Uterus (tissue), 4 donors: Measurements from ENCODE around the gene DIAPH3. TPM values are rescaled to one million over a fixed set of nuclear protein-coding genes. Genes with fewer than 3 reads are reported as not detected.

ENCODE experiments used
- DNase-seq, 2 donors: peaks; one replicate each; pipeline ENCODE4 v3.0.0-alpha.2; 2019 to 2020
- H3K27ac ChIP-seq, 2 donors: fragments of 200-600 bp; sonication (generic); 1 replicate in 1 of 2; 2 replicates in 1 of 2; pipeline ENCODE4 v1.5.1; 2016 to 2018
- H3K27me3 ChIP-seq, 2 donors: fragments of 200-600 bp; sonication (generic); one replicate each; pipeline ENCODE4 v1.5.1; 2018 to 2019; ENCODE audit warnings: control low read depth in 1 of 2
- H3K36me3 ChIP-seq, 2 donors: fragments of 200-600 bp; sonication (generic); one replicate each; pipeline ENCODE4 v1.5.1; 2019; ENCODE audit warnings: control low read depth in 1 of 2
- H3K4me1 ChIP-seq, 2 donors: fragments of 200-600 bp; sonication (generic); one replicate each; pipeline ENCODE4 v1.5.1; 2018 to 2019; ENCODE audit warnings: control low read depth in 1 of 2
- H3K4me3 ChIP-seq, 2 donors: fragments of 200-600 bp; sonication (generic); 1 replicate in 1 of 2; 2 replicates in 1 of 2; pipeline ENCODE4 v1.5.1; 2018 to 2019; ENCODE audit warnings: mild to moderate bottlenecking in 1 of 2
- H3K9me3 ChIP-seq, 2 donors: fragments of 200-600 bp; sonication (generic); one replicate each; pipeline ENCODE4 v1.5.1; 2019; ENCODE audit warnings: control low read depth in 1 of 2
- POLR2A ChIP-seq, 2 donors: fragments of 450-650 bp; IDR thresholded peaks; one replicate each; pipeline ENCODE4 v1.6.1; 2016; ENCODE audit warnings: antibody characterized with exemption in 2 of 2, mild to moderate bottlenecking in 1 of 2, moderate library complexity in 1 of 2
- intact Hi-C: fragments of 100-400 bp; cut with DNase I; formaldehyde crosslinking; loops from one replicate; pipeline ENCODE4 v1.15.1; 2023; ENCODE audit warnings: low total_unique reads
- total RNA-seq, 4 donors: library from RNA; depleted of rRNA in 3 of 4; stranded (reverse); fragments of >200 nt in 3 of 4; gene quantifications; one replicate each; pipeline versions ENCODE4 v1.1.0 to v1.2.4, GENCODE V29; 2014 to 2023
- TF ChIP-seq, protein P1 (sequence below), 4 experiments: fragments of 200-600 bp in 2 of 4; fragments of 450-650 bp in 2 of 4; sonication (generic) in 2 of 4; IDR thresholded peaks; one replicate each; pipeline ENCODE4 v1.5.1; 2016 to 2019; ENCODE audit warnings: antibody characterized with exemption in 4 of 4, mild to moderate bottlenecking in 2 of 4, moderate library complexity in 1 of 4
- donor health status: DM: yes; HTN: yes; CAD: no.

Gene DIAPH3
- total RNA-seq, 4 donors from 2014 or later: 11.4 TPM; not detected in 3

DNA sequence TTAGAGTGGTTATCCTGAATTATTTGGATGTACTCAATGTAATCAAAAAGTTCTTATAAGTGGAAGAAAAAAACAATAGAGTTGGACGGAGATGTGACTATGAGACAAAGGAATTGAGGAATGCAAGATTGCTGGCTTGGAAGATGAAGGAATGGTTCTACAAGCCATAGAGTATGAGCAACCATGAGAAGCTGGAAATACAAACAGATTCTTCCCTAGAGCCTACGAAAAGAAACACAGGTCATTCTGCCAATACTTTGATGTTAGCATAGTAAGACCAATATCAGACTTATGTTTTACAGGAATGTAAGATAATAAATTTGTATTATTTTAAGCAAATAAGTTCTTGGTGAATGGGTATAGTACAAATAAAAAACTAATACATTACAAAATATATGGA is 249.2 kb downstream of the DIAPH3 start:
- intact Hi-C loops: no loop called here
- H3K36me3 ChIP-seq: no peaks in the 10 kb centered on the region
- H3K27me3 ChIP-seq: no peaks in the 10 kb centered on the region
- no peaks in the 10 kb centered on the region for H3K4me1 ChIP-seq
- DNase-seq: no peak
- H3K4me3 ChIP-seq: no peak overlapping the region
- no peak for TF ChIP-seq POLR2A (IDR thresholded peaks at IDR 0.05)
- TF ChIP-seq, protein P1, sequence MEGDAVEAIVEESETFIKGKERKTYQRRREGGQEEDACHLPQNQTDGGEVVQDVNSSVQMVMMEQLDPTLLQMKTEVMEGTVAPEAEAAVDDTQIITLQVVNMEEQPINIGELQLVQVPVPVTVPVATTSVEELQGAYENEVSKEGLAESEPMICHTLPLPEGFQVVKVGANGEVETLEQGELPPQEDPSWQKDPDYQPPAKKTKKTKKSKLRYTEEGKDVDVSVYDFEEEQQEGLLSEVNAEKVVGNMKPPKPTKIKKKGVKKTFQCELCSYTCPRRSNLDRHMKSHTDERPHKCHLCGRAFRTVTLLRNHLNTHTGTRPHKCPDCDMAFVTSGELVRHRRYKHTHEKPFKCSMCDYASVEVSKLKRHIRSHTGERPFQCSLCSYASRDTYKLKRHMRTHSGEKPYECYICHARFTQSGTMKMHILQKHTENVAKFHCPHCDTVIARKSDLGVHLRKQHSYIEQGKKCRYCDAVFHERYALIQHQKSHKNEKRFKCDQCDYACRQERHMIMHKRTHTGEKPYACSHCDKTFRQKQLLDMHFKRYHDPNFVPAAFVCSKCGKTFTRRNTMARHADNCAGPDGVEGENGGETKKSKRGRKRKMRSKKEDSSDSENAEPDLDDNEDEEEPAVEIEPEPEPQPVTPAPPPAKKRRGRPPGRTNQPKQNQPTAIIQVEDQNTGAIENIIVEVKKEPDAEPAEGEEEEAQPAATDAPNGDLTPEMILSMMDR (IDR thresholded peaks at IDR 0.05): no peak
- no peak overlapping the region for H3K27ac ChIP-seq
- H3K9me3 ChIP-seq: no peaks in the 10 kb centered on the region

DNA sequence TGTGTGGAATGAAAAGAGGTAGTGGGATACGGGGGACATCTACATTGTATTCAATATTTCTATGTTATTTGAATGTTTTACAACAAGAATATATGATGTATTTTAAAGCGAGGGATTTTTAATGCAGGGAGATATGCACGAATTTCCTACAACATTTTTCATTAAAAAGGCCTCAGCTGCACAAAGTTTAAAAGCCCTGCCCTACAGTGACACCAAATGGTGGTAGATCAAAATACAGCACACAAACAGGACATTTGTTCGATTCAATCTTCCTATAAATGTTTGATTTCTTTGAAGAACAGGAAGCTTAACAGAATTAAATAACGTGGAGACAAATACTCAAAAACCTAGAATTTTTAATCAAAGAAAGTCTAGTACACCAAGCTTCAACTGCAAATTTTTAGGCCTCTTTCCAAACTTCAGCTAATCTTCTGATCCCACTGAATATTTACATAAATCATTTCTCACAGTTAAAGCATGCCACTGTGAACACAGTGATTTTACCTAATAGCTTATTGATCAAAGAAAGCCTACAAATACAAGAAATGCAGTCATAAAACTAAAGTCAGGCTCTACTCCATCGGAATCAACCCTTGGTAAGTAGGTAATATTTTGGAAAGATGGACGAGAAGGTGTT is 257.2 kb downstream of the DIAPH3 start:
- no peaks in the 10 kb centered on the region for H3K4me1 ChIP-seq
- intact Hi-C loops: no loop called here
- TF ChIP-seq, protein P1 (IDR thresholded peaks at IDR 0.05): peak in 3 of 4 experiments; percentile 15 to 36 (median 23)
- no peak for TF ChIP-seq POLR2A (IDR thresholded peaks at IDR 0.05)
- no peaks in the 10 kb centered on the region for H3K27me3 ChIP-seq
- H3K4me3 ChIP-seq: no peak overlapping the region
- no peaks in the 10 kb centered on the region for H3K9me3 ChIP-seq
- DNase-seq: no peak
- H3K27ac ChIP-seq: no peak overlapping the region
- no peaks in the 10 kb centered on the region for H3K36me3 ChIP-seq

DNA sequence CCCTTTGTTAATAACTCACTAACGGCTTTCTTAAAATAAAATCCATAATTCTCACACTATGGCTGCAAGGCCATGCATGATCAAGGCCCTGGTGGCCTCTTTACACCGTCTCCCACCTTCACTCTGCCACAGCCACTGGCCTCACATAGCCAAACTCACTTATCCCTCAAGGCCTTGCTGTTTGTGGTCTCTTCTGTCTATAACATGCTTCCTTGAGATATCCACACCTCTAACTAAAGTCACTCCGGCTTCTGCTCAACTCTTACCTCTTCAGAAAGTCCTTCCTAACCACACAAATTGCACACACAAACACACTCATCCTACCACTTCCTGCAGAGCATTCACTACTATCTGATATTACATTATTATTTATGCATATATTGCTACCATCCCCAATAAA is 262.5 kb downstream of the DIAPH3 start:
- H3K9me3 ChIP-seq: no peaks in the 10 kb centered on the region
- no peak overlapping the region for H3K27ac ChIP-seq
- no peak for DNase-seq
- H3K4me1 ChIP-seq: no peaks in the 10 kb centered on the region
- no peak overlapping the region for H3K4me3 ChIP-seq
- intact Hi-C loops: no loop called here
- no peak for TF ChIP-seq POLR2A (IDR thresholded peaks at IDR 0.05)
- TF ChIP-seq, protein P1 (IDR thresholded peaks at IDR 0.05): no peak
- H3K36me3 ChIP-seq: no peaks in the 10 kb centered on the region
- no peaks in the 10 kb centered on the region for H3K27me3 ChIP-seq

DNA sequence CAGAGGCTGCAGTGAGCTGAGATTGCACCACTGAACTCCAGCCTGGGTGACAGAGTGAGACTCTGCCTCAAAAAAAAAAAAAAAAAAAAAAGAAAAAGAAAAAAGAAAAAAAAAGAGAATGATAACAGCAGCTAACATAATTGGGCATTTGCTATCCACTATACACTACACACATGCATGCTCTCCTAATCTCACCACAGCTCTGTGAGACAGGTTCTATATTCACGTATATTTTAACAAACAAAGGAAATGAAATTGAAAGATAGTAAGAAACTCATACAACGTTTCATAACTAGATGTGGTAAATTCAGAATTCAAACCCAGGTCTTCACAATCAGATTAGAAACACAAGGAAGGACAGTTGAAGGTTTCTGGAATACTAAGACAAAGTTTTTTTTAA is 265.7 kb downstream of the DIAPH3 start:
- intact Hi-C loops: no loop called here
- no peaks in the 10 kb centered on the region for H3K4me1 ChIP-seq
- no peaks in the 10 kb centered on the region for H3K9me3 ChIP-seq
- no peak overlapping the region for H3K4me3 ChIP-seq
- H3K27me3 ChIP-seq: no peaks in the 10 kb centered on the region
- no peak overlapping the region for H3K27ac ChIP-seq
- TF ChIP-seq, protein P1 (IDR thresholded peaks at IDR 0.05): no peak
- TF ChIP-seq POLR2A (IDR thresholded peaks at IDR 0.05): no peak
- no peak for DNase-seq
- no peaks in the 10 kb centered on the region for H3K36me3 ChIP-seq

DNA sequence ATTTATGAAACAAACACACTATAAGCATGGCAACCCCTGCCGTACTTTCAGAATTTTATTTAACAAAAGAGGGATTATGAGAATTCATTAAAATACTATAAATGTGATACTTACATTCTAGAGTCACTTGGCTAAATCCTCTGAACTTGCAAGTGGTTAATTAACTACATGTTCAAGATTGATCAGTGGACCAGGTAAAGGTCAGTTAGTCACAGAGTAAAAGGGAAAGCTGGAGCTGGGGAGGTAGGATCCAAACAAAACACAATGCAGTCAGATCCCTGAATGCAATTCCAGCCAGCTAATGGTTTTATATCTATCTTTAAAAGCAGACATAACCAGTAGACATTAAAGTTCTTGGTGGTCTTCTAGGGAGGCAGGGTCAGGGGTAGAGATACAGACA is 270.5 kb downstream of the DIAPH3 start:
- TF ChIP-seq, protein P1 (IDR thresholded peaks at IDR 0.05): no peak
- TF ChIP-seq POLR2A (IDR thresholded peaks at IDR 0.05): no peak
- H3K36me3 ChIP-seq: no peaks in the 10 kb centered on the region
- no peak overlapping the region for H3K27ac ChIP-seq
- no peaks in the 10 kb centered on the region for H3K27me3 ChIP-seq
- no peaks in the 10 kb centered on the region for H3K9me3 ChIP-seq
- H3K4me3 ChIP-seq: no peak overlapping the region
- intact Hi-C loops: no loop called here
- DNase-seq: no peak
- no peaks in the 10 kb centered on the region for H3K4me1 ChIP-seq
